Stimulated activated naive B cell treated with anti-CD40 and anti-IgM and Interleukin-4, amounts not matched to agents 10 μg/mL and 1 μg/mL and 100 μg/mL, for 72 hours (primary cell): Measurements from ENCODE around the gene LCN15.
A peak's percentile ranks its signal among the peaks of the same experiment; 100 is the strongest.

Experiments used
- ATAC-seq, 2 donors: fragments of 150-1000 bp; cut with Tn5 transposase; replicated peaks; 2 replicates each; pipeline ENCODE4 v1.10.0; 2021; ENCODE audit warnings: moderate library complexity in 1 of 2
- DNase-seq: peaks from one replicate; pipeline ENCODE4 v3.0.0; 2021
- H3K27ac Mint-ChIP-seq: one replicate; pipeline ENCODE4 v1.8.0; 2022; ENCODE audit warnings: mild to moderate bottlenecking, mixed read lengths
- H3K27me3 Mint-ChIP-seq, 2 donors: one replicate each; pipeline ENCODE4 v1.8.0; 2022; ENCODE audit warnings: mixed read lengths in 2 of 2
- H3K36me3 Mint-ChIP-seq, 2 donors: one replicate each; pipeline ENCODE4 v1.8.0; 2022; ENCODE audit warnings: mixed read lengths in 2 of 2, mild to moderate bottlenecking in 1 of 2
- H3K4me1 Mint-ChIP-seq, 2 donors: one replicate each; pipeline ENCODE4 v1.8.0; 2022; ENCODE audit warnings: mixed read lengths in 2 of 2, mild to moderate bottlenecking in 1 of 2
- H3K4me3 Mint-ChIP-seq, 2 donors: one replicate each; pipeline ENCODE4 v1.8.0; 2022; ENCODE audit warnings: mild to moderate bottlenecking in 2 of 2, mixed read lengths in 2 of 2, moderate library complexity in 1 of 2
- H3K9me3 Mint-ChIP-seq, 2 donors: one replicate each; pipeline ENCODE4 v1.8.0; 2022; ENCODE audit warnings: mixed read lengths in 2 of 2, mild to moderate bottlenecking in 1 of 2

LCN15 gene

DNA sequence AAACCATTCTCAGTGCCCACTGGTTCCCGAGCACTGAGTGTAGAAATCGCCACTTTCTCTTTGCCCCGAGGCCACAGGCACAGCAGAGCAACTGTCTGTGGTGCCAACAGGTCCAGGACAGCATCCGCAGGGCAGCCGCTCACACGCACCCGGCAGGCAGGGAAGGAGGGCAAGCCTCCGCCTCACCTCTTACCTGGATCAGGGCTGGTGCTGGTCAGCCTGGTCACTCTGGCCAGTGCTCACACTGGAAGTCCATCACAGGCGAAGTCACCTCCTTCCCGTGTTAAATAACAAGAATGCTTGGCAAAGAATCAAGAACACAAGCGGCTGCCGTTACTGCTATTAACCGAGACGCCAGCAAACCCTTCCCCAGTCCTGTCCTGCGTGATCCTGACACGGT lies 38.2 kb downstream of the LCN15 start:
- no peak for DNase-seq
- peak overlapping the region; percentile 99 for H3K27ac Mint-ChIP-seq
- peaks cover 37 to 65% of the 10 kb centered on the region in 2 donors for H3K4me1 Mint-ChIP-seq
- H3K27me3 Mint-ChIP-seq, result no peaks in the 10 kb centered on the region
- H3K36me3 Mint-ChIP-seq, result peaks cover 39 to 50% of the 10 kb centered on the region in 2 donors
- H3K9me3 Mint-ChIP-seq, result no peaks in the 10 kb centered on the region
- no peak for ATAC-seq
- H3K4me3 Mint-ChIP-seq, result peak overlapping the region; percentile 95 to 99

DNA sequence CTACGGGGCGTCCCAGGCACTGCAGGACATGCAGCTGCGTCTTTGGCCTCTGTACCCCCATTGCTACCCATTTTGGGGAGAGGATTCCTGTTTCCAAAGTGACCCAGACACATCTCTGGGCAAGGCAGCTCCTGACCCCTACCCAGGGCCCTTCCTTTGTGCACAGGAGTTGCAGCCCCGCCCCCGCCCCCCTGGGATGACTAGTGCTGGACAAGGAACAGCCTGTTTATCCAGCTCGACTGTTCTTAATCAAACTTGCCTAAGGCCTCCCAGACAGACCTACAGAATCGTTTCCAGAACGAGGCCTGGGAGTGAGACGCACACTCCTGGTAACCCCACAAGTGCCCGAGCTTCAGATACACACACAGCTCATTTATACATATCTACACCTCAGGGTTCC lies 38.7 kb downstream of the LCN15 start:
- H3K36me3 Mint-ChIP-seq, result peaks cover 42 to 52% of the 10 kb centered on the region in 2 donors
- peak overlapping the region; percentile 9 for H3K27ac Mint-ChIP-seq
- DNase-seq, result no peak
- ATAC-seq, result no peak
- H3K9me3 Mint-ChIP-seq, result no peaks in the 10 kb centered on the region
- peak overlapping the region in 1 of 2 donors; percentile 99 for H3K4me3 Mint-ChIP-seq
- peaks cover 41 to 65% of the 10 kb centered on the region in 2 donors for H3K4me1 Mint-ChIP-seq
- H3K27me3 Mint-ChIP-seq, result no peaks in the 10 kb centered on the region

DNA sequence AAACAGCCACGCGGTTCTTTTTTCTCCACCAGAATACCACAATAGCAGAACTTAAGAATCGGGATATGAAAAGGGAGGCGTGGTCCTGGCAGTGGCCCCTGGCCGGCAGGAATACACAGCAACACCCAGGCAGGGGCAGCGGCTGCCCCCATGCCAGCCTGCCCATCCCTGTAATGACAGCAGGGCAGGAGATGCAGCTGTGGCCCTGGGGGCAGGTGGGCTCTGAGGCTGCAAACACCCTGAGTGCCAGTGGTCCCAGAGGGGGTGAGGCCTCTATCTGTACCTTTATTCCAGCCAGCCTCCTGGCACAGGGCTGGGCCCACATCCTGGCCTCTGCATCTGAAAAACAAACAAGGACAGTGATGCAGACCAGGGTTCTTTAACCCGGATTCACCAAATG lies 39.5 kb downstream of the LCN15 start:
- no peak overlapping the region for H3K27ac Mint-ChIP-seq
- H3K4me3 Mint-ChIP-seq, result peak overlapping the region in 1 of 2 donors; percentile 32
- H3K4me1 Mint-ChIP-seq, result peaks cover 47 to 65% of the 10 kb centered on the region in 2 donors
- no peaks in the 10 kb centered on the region for H3K9me3 Mint-ChIP-seq
- ATAC-seq (no peak), DNase-seq (no peak)
- H3K27me3 Mint-ChIP-seq, result no peaks in the 10 kb centered on the region
- H3K36me3 Mint-ChIP-seq, result peaks cover 41 to 50% of the 10 kb centered on the region in 2 donors

DNA sequence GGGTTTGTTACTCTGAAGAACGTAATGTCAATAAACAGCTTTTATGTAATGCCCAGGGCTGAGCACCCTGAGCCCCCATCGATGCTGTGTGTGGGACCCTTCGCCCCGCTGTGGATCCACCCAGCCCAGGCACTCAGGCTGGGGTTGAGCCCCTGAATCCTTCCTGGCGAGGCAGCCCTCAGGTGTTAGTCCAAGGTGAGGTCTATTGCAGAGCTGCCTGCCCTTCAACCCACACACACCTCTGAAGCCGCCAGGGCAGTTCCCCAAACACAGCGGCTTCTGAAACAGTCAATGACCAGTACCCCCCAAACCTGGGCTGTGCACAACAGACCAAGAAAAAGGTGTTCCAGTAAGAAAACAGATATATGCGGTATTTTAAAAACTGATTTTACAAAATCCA lies 40.3 kb downstream of the LCN15 start:
- Mint-ChIP-seq H3K9me3 (no peaks in the 10 kb centered on the region), H3K4me1 (peaks cover 43 to 66% of the 10 kb centered on the region in 2 donors), H3K4me3 (peak overlapping the region; percentile 10 to 48), H3K27me3 (no peaks in the 10 kb centered on the region), H3K36me3 (peaks cover 41 to 50% of the 10 kb centered on the region in 2 donors), H3K27ac (peak overlapping the region; percentile 56)
- DNase-seq (no peak), ATAC-seq (no peak)

DNA sequence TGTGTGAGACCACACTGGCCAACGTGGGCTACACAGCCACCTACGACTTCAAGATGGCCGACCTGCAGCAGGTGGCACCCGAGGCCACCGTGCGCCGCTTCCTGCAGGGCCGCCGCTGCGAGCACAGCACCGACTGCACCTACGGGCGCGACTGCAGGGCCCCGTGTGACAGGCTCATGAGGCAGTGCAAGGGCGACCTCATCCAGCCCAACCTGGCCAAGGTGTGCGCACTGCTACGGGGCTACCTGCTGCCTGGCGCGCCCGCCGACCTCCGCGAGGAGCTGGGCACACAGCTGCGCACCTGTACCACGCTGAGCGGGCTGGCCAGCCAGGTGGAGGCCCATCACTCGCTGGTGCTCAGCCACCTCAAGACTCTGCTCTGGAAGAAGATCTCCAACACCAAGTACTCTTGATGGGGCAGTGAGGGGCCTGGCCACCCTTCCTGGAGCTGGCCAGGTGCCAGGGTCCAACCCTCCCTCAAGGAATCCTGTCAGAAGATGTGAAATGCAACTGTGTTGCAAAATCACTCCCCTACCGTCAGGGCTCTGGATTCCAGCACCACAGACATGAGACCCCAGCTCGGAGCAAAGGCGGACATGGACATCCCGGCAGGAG lies 40.8 kb downstream of the LCN15 start:
- H3K36me3 Mint-ChIP-seq, result peaks cover 41 to 50% of the 10 kb centered on the region in 2 donors
- no peaks in the 10 kb centered on the region for H3K9me3 Mint-ChIP-seq
- peak overlapping the region; percentile 79 for H3K27ac Mint-ChIP-seq
- H3K4me3 Mint-ChIP-seq, result no peak overlapping the region
- DNase-seq, result no peak
- H3K4me1 Mint-ChIP-seq, result peaks cover 45 to 71% of the 10 kb centered on the region in 2 donors
- no peak for ATAC-seq
- H3K27me3 Mint-ChIP-seq, result no peaks in the 10 kb centered on the region

DNA sequence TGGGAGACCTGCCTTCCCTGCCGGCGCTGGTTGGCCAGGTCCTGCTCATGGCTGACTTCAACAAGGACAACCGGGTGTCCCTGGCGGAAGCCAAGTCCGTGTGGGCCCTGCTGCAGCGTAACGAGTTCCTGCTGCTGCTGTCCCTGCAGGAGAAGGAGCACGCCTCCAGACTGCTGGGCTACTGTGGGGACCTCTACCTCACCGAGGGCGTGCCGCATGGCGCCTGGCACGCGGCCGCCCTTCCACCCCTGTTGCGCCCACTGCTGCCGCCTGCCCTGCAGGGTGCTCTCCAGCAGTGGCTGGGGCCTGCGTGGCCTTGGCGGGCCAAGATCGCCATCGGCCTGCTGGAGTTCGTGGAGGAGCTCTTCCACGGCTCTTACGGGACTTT lies 41.4 kb downstream of the LCN15 start:
- Mint-ChIP-seq H3K27me3 (no peaks in the 10 kb centered on the region), H3K9me3 (no peaks in the 10 kb centered on the region), H3K4me1 (peaks cover 48 to 75% of the 10 kb centered on the region in 2 donors), H3K4me3 (no peak overlapping the region), H3K27ac (peak overlapping the region; percentile 79), H3K36me3 (peaks cover 41 to 50% of the 10 kb centered on the region in 2 donors)
- DNase-seq, result no peak
- ATAC-seq, result no peak

DNA sequence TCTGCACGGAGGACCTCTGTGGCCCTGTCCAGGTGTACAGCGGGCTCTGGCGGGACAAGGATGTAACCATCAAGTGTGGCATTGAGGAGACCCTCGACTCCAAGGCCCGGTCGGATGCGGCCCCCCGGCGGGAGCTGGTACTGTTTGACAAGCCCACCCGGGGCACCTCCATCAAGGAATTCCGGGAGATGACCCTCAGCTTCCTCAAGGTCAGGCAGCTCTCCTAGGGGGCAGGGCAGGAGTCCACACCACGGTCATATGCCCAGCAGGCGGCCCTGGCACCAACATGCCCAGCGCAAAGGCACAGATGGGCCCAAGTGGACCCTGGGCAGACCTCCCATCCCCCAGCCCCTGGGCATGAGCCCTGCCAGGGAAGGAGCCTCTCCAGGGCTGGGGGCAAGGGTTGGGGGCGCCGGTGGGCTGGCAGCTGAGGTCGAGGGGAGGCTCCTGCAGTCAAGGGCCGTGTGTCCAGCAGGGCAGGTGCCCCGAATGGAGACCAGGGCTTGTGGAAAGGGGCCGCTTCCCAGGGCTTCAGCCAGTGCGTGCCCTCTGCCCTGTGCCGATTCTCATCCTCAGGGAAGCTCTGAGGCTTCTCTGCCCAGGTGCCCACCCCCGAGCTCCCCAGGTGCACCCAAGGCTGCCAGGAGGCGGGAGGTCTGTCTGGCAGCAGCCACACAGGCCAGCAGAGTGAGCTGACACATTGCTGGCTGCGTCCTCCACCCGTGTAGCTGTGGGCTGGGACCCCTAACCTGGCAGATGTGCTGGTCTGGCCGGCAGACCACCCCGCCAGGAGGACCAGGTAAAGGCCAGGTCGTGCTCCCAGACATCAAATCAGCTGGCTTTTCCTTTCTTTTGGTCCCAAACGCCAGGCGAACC lies 42.0 kb downstream of the LCN15 start:
- peaks cover 45 to 75% of the 10 kb centered on the region in 2 donors for H3K4me1 Mint-ChIP-seq
- H3K9me3 Mint-ChIP-seq, result no peaks in the 10 kb centered on the region
- H3K4me3 Mint-ChIP-seq, result no peak overlapping the region
- peak overlapping the region; percentile 79 for H3K27ac Mint-ChIP-seq
- peaks cover 38 to 46% of the 10 kb centered on the region in 2 donors for H3K36me3 Mint-ChIP-seq
- ATAC-seq, result no peak
- DNase-seq, result no peak
- H3K27me3 Mint-ChIP-seq, result no peaks in the 10 kb centered on the region

DNA sequence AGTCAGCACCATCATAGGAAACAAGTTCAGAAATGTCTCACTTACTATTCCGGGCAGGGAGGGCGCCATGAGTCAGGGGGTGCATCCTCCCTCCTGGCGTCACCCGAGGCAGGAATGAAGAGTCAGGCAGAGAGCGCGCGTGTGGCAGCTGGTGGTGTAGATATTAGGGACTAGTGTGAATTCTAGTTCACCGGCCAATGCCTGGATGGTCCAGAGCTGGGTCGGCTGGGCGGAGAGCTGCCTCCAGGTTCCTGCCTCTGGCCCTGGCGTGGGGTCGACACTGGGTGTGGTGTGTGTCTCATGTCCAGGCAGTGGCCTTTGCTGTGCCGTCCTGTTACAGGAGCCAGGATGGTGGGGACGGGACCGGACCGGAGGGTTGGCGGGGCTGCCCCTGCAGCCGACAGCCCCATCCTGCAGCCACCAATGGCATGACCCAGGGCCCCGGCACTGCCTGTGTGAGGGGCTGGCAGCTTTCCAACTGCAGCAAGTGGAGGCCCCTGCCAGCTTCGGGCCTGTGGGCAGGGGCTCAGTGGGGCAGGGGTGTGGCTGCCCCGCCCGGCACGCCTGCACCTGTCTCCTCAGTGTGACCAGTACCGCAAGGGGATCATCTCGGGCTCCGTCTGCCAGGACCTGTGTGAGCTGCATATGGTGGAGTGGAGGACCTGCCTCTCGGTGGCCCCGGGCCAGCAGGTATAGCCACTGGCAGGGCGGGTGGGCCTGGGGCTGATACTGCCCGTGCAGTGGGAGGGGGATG lies 42.8 kb downstream of the LCN15 start:
- DNase-seq (no peak), ATAC-seq (no peak)
- Mint-ChIP-seq H3K4me1 (peaks cover 41 to 69% of the 10 kb centered on the region in 2 donors), H3K27me3 (no peaks in the 10 kb centered on the region), H3K9me3 (no peaks in the 10 kb centered on the region), H3K27ac (peak overlapping the region; percentile 82), H3K36me3 (peaks cover 32 to 40% of the 10 kb centered on the region in 2 donors), H3K4me3 (peak overlapping the region in 1 of 2 donors; percentile 1)

DNA sequence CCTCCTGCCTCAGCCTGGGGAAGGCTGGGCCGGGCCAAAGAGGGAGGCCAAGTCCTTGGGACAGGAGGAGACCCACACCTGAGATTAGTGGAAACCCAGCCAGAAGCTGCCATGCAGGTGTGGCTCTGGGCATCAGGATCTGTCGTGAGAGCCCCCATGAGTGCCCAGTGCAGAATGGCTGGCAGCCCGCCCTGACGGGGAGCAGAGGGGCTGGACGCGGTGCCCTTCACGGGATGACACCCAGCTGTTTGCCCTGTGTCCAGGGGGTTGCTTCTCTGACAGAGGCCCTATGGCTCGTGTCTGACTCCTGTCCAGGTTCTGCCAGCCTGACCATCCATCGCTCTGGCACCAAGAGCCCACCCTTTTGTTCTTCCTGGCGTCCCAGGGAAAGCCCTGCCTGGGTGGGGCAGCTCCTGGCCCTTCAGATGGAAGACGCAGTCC lies 43.4 kb downstream of the LCN15 start:
- DNase-seq, result no peak

DNA sequence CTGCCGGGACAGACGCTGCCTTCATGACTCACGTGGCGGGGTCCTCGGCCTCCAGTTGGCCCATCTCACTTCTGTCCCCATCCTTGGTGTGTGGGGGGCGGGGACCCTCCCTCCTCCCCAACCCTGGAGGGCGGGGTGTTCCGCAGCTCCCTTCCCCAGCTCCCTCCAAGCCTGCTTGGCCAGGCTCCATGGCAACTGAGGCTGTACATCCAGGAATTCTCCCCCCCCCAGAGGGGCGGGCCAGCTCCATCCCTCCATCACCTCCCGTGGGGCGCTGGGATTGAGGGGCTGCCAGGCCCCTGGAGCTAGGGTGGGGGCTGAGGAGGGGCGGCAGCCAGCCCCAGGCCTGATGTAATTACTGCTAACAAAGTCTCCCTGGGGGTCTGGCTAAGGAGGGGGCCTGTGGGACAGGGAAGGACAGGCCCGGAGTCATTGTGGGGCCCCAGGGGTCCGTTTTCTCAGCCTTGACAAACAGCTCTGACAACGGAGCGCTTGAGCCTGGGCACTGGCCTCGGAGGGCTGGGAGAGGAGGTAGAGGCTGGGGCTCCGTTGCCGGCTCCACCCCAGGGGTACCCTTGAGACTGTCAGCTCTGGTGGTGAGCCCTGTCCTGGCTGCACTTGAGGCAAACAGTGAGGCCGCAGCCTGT lies 43.9 kb downstream of the LCN15 start:
- peaks cover 22 to 30% of the 10 kb centered on the region in 2 donors for H3K36me3 Mint-ChIP-seq
- peak overlapping the region; percentile 7 to 21 for H3K4me3 Mint-ChIP-seq
- no peak overlapping the region for H3K27ac Mint-ChIP-seq
- H3K27me3 Mint-ChIP-seq, result no peaks in the 10 kb centered on the region
- H3K9me3 Mint-ChIP-seq, result no peaks in the 10 kb centered on the region
- no peak for DNase-seq
- peaks cover 38 to 68% of the 10 kb centered on the region in 2 donors for H3K4me1 Mint-ChIP-seq
- no peak for ATAC-seq

More for the DNA sequence above, 43.4 kb downstream of the LCN15 start:
- H3K4me3 Mint-ChIP-seq, result peak overlapping the region in 1 of 2 donors; percentile 1
- peak overlapping the region; percentile 82 for H3K27ac Mint-ChIP-seq
- ATAC-seq, result no peak
- peaks cover 38 to 65% of the 10 kb centered on the region in 2 donors for H3K4me1 Mint-ChIP-seq
- H3K9me3 Mint-ChIP-seq, result no peaks in the 10 kb centered on the region
- peaks cover 26 to 35% of the 10 kb centered on the region in 2 donors for H3K36me3 Mint-ChIP-seq
- H3K27me3 Mint-ChIP-seq, result no peaks in the 10 kb centered on the region

DNA sequence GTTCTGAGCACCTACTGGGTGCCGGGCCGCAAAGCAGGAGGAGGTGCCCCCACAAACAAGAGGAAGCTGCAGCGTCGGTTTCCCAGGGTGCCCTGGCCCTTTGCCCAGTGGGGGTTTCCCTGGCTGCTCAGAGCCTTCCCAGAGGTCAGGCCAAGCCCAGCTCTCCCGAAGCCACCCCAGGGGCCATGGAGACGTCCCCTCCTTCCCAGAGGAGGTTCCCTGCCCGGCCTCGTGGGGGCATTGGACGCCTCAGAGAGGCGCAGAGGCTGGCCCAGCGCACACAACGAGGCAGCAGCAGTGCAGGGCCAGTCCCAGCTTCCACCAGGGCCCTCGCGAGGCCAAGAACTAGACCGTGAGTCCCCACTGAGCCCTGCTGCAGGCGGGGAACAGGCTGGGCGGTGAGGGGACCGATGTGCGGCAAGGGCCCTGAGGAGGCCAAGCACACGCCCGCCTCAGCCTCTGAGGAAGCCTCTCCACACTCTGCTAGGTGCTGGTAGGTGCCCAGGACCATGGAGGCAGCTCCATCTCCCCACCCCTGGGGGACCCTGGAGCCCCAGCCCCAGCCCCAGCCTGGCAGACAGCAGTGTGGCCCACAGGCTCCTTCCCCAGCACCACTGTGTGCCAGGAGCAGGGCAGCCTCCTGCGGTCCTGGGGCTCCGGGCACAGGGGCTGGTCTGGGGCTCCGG lies 45.0 kb downstream of the LCN15 start:
- H3K9me3 Mint-ChIP-seq, result no peaks in the 10 kb centered on the region
- peak overlapping the region; percentile 59 for H3K27ac Mint-ChIP-seq
- H3K4me3 Mint-ChIP-seq, result peak overlapping the region; percentile 40 to 53
- DNase-seq, result no peak
- no peaks in the 10 kb centered on the region for H3K27me3 Mint-ChIP-seq
- H3K4me1 Mint-ChIP-seq, result peaks cover 36 to 70% of the 10 kb centered on the region in 2 donors
- H3K36me3 Mint-ChIP-seq, result peaks cover 20 to 22% of the 10 kb centered on the region in 2 donors
- ATAC-seq, result peak; percentile 52 to 59

DNA sequence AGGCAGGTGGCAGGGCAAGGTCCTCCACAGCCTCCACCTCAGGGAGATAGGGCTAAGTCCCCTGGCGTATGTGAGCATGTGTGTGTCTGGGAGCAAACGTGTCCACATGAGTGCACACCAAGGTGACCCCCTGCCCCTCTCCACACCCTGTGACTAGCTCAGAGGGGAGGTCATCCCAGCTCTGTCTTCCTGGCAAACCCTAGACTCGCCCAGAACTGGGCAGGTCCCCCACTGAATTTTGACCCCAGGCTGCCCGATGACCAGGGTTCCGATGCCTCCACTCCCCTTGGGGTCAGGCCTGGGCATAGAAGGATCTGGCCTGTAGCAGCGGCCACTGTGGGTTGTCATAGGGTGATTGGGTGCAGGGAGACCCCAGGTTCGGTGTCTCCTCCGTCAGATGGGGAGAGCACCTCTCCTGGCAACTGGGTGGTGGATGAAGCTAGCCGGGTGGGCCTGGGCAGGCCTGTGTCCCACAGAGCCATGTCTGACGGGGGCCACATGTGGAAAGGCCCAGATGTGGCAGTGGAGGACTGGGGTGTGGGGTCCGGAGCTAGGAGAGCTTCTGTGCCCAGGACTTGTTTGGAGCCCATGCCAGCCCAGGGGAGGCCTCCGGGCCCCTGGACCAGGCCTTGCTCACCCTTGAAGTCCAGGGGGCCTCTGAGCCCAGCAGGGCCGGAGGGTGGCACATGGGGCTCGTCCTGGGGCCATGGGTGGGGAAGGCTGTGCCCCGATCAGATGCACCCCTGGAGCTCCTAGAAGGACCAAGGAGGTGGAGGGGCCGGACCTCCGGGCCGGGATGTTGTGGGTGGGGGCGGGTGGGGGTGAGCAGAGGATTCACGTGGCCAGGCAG lies 45.7 kb downstream of the LCN15 start:
- ATAC-seq (peak; percentile 3 to 26), DNase-seq (no peak)
- peak overlapping the region; percentile 78 for H3K27ac Mint-ChIP-seq
- no peaks in the 10 kb centered on the region for H3K27me3 Mint-ChIP-seq
- H3K36me3 Mint-ChIP-seq, result peaks cover 13 to 14% of the 10 kb centered on the region in 2 donors
- no peak overlapping the region for H3K4me3 Mint-ChIP-seq
- peaks cover 37 to 70% of the 10 kb centered on the region in 2 donors for H3K4me1 Mint-ChIP-seq
- no peaks in the 10 kb centered on the region for H3K9me3 Mint-ChIP-seq

DNA sequence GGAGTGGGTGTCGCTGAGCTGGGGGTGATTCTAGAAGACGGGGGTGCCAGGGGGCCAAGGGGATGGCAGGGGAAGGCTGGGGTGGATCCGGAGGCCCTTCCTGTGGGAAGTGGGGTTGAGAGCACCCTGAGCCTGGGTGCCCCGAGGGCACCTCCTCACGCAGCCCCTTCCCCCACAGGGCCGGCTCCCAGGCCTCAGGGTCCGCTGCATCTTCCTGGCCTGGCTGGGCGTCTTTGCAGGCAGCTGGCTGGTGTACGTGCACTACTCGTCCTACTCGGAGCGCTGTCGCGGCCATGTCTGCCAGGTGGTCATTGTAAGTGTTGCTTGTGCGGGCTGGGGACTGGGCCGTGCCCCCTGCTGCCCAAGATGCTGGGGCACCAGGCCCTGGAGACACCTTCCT lies 46.9 kb downstream of the LCN15 start:
- Mint-ChIP-seq H3K9me3 (no peaks in the 10 kb centered on the region), H3K36me3 (peaks cover 7 to 9% of the 10 kb centered on the region in 2 donors), H3K4me1 (peaks cover 38 to 67% of the 10 kb centered on the region in 2 donors), H3K4me3 (no peak overlapping the region), H3K27ac (no peak overlapping the region), H3K27me3 (no peaks in the 10 kb centered on the region)
- no peak for ATAC-seq
- no peak for DNase-seq
